KOPT-K1 (cell line): ENCODE measurements around the gene CXCL9.
"Not testable (repeated sequence)": the region's sequence is repeated elsewhere in the genome, so short reads cannot be mapped to it uniquely, and the experiment has no call there.

Source experiments
- H3K27ac ChIP-seq: fragments of 200-600 bp; sonication (generic); 2 replicates; pipeline ENCODE4 v1.5.1; 2016; ENCODE audit warnings: antibody characterized with exemption, mild to moderate bottlenecking, low read depth, low read length; ENCODE audit not compliant: poor library complexity, severe bottlenecking
- H3K36me3 ChIP-seq: fragments of 200-600 bp; sonication (generic); 2 replicates; pipeline ENCODE4 v1.5.1; 2017; ENCODE audit warnings: antibody characterized with exemption, mild to moderate bottlenecking, low read length, moderate library complexity; ENCODE audit not compliant: insufficient read depth
- H3K9me3 ChIP-seq: fragments of 200-600 bp; sonication (generic); 2 replicates; pipeline ENCODE4 v1.5.1; 2017; ENCODE audit warnings: antibody characterized with exemption, low read length, mild to moderate bottlenecking; ENCODE audit not compliant: insufficient read depth, poor library complexity, severe bottlenecking

The CXCL9 gene

GRCh38 chr4:76007089-76007862 lies at the start of gene CXCL9:
Gene CXCL9 (minus strand): TSS chr4:76007509. CDS start chr4:76007449, 60 bp downstream.
- Histone ChIP-seq H3K9me3 (no peaks in the 10 kb centered on the region), H3K36me3 (no peaks in the 10 kb centered on the region), H3K27ac (no peak within 1 kb of the TSS)

DNA sequence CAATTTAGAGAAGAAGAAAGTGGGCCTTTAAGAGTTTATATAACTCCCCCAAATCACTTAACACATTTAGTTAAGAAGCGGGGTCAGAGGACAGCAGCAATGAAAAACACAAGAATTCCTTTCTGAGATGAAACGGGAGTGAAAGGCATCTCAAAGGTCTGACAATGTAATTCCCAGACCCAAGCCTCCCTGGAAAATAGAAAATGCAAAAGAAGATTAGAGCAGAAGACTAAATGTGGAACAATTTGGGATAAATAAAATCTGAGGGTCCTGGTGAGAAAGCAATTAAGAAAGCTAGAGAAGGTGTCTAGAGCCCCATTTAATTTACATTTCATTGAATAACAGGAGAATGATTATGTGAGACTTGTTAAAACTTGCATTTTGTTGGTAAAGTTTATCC lies 48.1 kb upstream of the CXCL9 start:
- no peaks in the 10 kb centered on the region for H3K36me3 ChIP-seq
- H3K27ac ChIP-seq = no peak overlapping the region
- H3K9me3 ChIP-seq = no peaks in the 10 kb centered on the region

- Histone ChIP-seq H3K36me3 (no peaks in the 10 kb centered on the region), H3K9me3 (no peaks in the 10 kb centered on the region), H3K27ac (no peak overlapping the region)
Observed at GRCh38 chr4:76055016-76055415, 47.7 kb upstream of the CXCL9 start.

DNA sequence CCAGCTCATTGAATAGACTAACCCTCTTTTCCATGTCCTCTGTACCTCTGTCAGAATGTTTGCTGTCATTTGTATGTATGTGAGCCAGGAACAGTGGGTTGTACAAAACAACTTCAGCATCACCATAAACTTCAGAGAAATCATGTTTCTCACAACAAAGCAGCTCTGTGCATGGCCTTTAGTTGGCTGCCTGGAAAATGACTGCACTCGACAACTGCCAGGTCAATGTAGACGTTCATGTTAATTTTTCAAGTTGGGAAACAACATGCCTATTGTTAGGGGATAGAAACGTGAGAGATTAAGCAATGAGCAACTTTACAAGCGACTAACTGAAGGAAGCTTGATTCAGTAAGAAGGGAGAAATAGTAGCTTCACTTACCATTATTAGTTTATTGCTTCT lies 46.4 kb upstream of the CXCL9 start:
- no peaks in the 10 kb centered on the region for H3K9me3 ChIP-seq
- H3K27ac ChIP-seq = no peak overlapping the region
- H3K36me3 ChIP-seq = no peaks in the 10 kb centered on the region

GRCh38 chr4:76050560-76051050 lies 43.3 kb upstream of the CXCL9 start:
- H3K9me3 ChIP-seq, H3K36me3 ChIP-seq, H3K27ac ChIP-seq: not testable (repeated sequence)

- not testable (repeated sequence) for H3K36me3 ChIP-seq, H3K27ac ChIP-seq, H3K9me3 ChIP-seq
Observed at GRCh38 chr4:76049860-76050416, 42.6 kb upstream of the CXCL9 start.

DNA sequence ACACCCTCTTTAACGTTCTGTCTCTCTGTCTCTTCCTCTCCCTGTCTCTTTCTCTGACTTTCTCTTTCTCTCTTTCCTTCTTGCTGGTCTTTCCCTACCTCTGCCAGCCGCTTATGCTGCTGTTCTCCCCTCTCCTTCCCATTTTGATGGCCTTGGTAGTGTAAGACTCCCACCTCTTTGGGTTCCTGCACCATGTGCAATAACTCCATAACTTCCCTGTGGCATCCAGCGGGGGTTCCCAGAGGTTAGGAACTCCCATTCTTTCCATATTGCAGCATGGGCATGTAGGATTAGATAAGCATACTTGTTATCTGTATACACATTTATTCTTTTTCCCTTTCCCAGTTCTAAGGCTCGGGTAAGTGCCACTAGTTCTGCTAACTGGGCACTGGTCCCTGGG lies 37.4 kb upstream of the CXCL9 start:
- not testable (repeated sequence) for H3K36me3 ChIP-seq, H3K27ac ChIP-seq, H3K9me3 ChIP-seq

- not testable (repeated sequence) for H3K27ac ChIP-seq, H3K9me3 ChIP-seq, H3K36me3 ChIP-seq
Observed at GRCh38 chr4:76043306-76043705, 36.0 kb upstream of the CXCL9 start.

DNA sequence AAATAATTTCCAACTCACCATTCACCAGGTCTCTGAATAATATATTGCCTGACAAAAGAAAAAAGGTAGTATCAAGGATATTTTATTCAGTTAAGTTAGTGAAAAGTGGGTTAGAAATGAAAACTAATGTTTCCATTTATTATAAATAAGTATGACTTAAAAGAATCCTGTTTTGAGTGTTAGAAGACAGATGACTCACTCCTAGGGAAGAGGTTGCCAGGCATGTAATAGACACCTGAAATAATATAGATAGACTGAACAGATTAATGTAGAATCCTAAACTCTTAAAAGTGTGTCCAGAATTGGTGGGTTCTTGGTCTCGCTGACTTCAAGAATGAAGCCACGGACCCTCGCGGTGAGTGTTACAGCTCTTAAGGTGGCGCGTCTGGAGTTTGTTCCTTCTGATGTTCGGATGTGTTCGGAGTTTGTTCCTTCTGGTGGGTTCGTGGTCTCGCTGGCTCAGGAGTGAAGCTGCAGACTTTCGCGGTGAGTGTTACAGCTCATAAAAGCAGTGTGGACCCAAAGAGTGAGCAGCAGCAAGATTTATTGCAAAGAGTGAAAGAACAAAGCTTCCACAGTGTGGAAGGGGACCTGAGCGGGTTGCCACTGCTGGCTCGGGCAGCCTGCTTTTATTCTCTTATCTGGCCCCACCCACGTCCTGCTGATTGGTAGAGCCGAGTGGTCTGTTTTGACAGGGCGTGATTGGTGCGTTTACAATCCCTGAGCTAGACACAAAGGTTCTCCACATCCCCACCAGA lies 35.1 kb upstream of the CXCL9 start:
- H3K9me3 ChIP-seq, H3K36me3 ChIP-seq, H3K27ac ChIP-seq: not testable (repeated sequence)

- no peaks in the 10 kb centered on the region for H3K9me3 ChIP-seq
- H3K36me3 ChIP-seq = no peaks in the 10 kb centered on the region
- no peak overlapping the region for H3K27ac ChIP-seq
Observed at GRCh38 chr4:76036855-76037254, 29.5 kb upstream of the CXCL9 start.

DNA sequence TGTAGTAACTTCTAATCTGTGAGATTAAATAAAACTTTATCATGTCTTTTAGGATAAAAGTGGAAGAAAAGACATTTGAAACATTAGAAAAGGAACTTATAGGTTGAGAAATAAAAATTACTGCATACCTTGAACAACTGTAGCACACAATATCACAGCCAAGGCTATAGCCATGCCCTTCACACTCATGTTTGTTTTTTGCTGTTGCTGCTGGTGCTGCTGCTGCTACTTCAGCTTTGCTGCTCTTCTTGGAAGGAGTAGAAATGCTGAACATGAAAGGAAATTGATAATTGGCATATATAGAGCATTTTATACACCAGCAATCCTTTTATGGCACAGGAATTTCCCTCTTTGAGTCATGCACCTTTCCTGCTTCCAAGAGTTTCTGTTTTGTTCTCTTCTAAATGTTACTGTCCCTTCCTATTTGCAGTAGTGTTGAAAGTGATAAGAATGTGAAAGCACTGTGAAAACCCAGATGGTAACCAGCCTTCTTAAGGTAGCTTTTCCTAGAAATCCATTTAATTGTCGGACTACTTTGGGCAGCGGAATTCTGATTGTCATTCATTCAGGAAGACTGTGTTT lies 28.6 kb upstream of the CXCL9 start, which contains the start of gene CXCL11:
Gene CXCL11 (minus strand): TSS at position 272 of the 582 bp plus-strand sequence. CDS start 83 bp downstream, at position 189.
- H3K9me3 ChIP-seq = no peaks in the 10 kb centered on the region
- H3K27ac ChIP-seq = no peak within 1 kb of the TSS
- no peaks in the 10 kb centered on the region for H3K36me3 ChIP-seq

DNA sequence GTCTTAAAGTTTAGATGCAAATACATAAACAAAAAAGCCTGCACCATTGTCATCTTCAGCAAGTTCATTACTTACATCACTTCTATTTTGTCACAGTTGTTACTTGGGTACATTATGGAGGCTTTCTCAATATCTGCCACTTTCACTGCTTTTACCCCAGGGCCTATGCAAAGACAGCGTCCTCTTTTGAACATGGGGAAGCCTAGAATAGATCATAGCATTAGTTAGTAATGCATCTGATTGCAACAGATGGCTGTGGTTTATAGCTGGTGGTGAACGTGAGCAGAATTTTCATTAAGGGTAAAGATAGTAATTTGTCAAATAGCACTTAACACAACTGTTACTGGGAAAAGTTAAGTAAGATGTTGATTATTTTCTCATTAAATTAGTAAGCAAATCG lies 27.8 kb upstream of the CXCL9 start:
- Histone ChIP-seq H3K9me3 (no peaks in the 10 kb centered on the region), H3K36me3 (no peaks in the 10 kb centered on the region), H3K27ac (no peak overlapping the region)

GRCh38 chr4:76029300-76029699 lies 22.0 kb upstream of the CXCL9 start:
- H3K27ac ChIP-seq = no peak overlapping the region
- H3K36me3 ChIP-seq = no peaks in the 10 kb centered on the region
- no peaks in the 10 kb centered on the region for H3K9me3 ChIP-seq

DNA sequence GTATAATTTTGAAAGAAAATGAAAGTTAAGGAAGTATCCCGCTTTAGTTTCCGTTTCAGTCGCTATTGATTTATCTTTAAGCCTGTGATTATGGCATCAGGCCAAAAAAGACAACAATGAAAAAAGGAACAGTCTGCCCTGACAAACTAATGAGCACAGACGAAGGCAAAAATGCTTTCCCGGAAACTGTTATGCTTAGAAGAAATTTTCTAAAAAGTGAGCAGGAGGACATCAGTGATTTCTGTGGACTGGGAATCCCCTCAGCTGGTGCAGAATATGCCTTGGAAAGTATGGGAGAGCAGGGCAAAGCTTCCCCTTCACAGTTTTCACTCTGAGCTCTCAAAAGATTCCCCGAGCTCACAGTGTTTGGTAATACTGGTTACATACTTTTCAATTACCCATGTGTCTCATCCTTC lies 21.0 kb upstream of the CXCL9 start:
- Histone ChIP-seq H3K9me3 (no peaks in the 10 kb centered on the region), H3K36me3 (no peaks in the 10 kb centered on the region), H3K27ac (no peak overlapping the region)

GRCh38 chr4:76024065-76024464 lies 16.8 kb upstream of the CXCL9 start:
- Histone ChIP-seq H3K27ac (no peak overlapping the region), H3K9me3 (no peaks in the 10 kb centered on the region), H3K36me3 (no peaks in the 10 kb centered on the region)
